Measurements from ENCODE around the gene EDN3. TPM values are rescaled to one million over a fixed set of nuclear protein-coding genes. Genes with fewer than 3 reads are reported as not detected.

EDN3 gene
- total and polyA plus RNA-seq, 2 of the 8 experiments (the other 6 are each of a cell fraction or from before 2014, with no cell fraction given): 0.17 to 0.38 TPM

DNA sequence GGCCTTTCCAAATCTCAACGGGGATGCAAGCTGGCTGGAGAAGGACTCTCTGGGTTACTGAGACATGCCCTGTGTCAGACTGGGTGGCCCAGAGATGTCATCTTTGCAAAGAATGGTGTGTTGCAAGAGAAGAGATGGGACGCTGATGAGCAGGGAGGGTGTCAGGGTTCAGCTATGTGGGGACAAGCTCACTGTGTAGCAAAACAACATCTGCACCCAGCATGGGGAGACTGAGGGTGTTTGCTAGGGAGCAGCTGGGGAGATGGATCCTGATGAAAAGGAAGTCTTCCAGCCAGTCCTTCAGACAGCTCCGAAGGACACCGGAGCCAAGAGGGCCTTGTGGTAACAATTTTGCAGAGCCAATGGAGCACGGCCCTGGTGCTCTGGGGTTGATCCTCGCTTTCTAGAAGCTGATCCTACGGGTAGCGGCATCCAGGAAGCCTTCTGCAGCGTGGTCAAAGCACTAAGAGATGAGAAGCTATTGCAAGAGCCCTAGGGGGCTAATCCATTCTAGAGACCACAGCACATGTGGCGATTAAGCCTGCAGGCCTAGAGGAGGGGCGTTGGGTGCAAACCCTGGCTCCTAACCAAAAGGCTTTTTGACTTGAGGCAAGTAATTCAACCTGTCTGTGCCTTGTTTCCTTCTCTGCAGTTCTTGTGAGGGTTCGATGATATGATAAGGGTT, 39.9 kb downstream of the EDN3 start:
- H3K4me1 ChIP-seq (replicated peaks in 1 of 4; ENCODE audit: control insufficient read depth in 3 of 4, insufficient read depth in 4 of 4, low read length in 3 of 4): no peaks in the 10 kb centered on the region
- H3K27me3 ChIP-seq (replicated peaks in 1 of 4; ENCODE audit: control insufficient read depth in 3 of 4, extremely low read depth in 1 of 4, insufficient read depth in 3 of 4, low read length in 3 of 4): no peaks in the 10 kb centered on the region; a peak in 1 of 7 replicates
- no peak overlapping the region for H3K18ac ChIP-seq (ENCODE audit: extremely low read depth, low read length)
- no peak overlapping the region for H3K27ac ChIP-seq (ENCODE audit: low read depth, low read length)
- H3K79me2 ChIP-seq (ENCODE audit: control insufficient read depth in 1 of 2, insufficient read depth in 2 of 2, low read length in 2 of 2): no peaks in the 10 kb centered on the region
- no peak overlapping the region for H3K23ac ChIP-seq (ENCODE audit: insufficient read length)
- H4K8ac ChIP-seq (ENCODE audit: extremely low read depth, insufficient read depth, low read length): no peak overlapping the region
- no peak overlapping the region for H2AFZ ChIP-seq (ENCODE audit: low read length)
- no peaks in the 10 kb centered on the region for H3K36me3 ChIP-seq (ENCODE audit: control insufficient read depth in 2 of 4, insufficient read depth in 4 of 4, low read length in 3 of 4)
- H3K23me2 ChIP-seq (ENCODE audit: low read depth, low read length): peaks cover 7% of the 10 kb centered on the region; the same call in 1 of the 2 replicates
- H2BK120ac ChIP-seq (replicated peaks; ENCODE audit: low read depth, low read length): no peak overlapping the region
- WGBS, 2 experiments (ENCODE audit: extremely low coverage in 1 of 2, insufficient coverage in 1 of 2, insufficient read length in 1 of 2, insufficient replicate concordance in 2 of 2, low coverage in 1 of 2, low lambda C conversion rate in 2 of 2, missing lambda C conversion rate in 1 of 2): 93% methylated on average over 12 of the region's 12 CpGs; no CpG with 5 or more reads in 1 of the 2 experiments
- H2BK5ac ChIP-seq (ENCODE audit: low read depth, low read length): no peak overlapping the region
- H3K79me1 ChIP-seq (ENCODE audit: low read depth, low read length): no peaks in the 10 kb centered on the region
- H3K56ac ChIP-seq (replicated peaks; ENCODE audit: insufficient read length, low read depth, low read length): no peak overlapping the region
- H2BK15ac ChIP-seq (ENCODE audit: low read length): no peak overlapping the region
- H3K4me2 ChIP-seq (ENCODE audit: insufficient read depth in 1 of 2, low read depth in 2 of 2, low read length in 2 of 2): no peak overlapping the region
- H3K9ac ChIP-seq (replicated peaks in 1 of 4; ENCODE audit: extremely low read depth in 1 of 4, low read depth in 3 of 4, low read length in 3 of 4): no peak overlapping the region
- no peak overlapping the region for H3K4me3 ChIP-seq (ENCODE audit: extremely low read depth in 1 of 4, insufficient read depth in 2 of 4, low read depth in 3 of 4, low read length in 4 of 4)
- ChIA-PET POLR2A (ENCODE audit: partially characterized antibody) (no interaction called here), CTCF (ENCODE audit: partially characterized antibody) (no interaction called here)
- no peak overlapping the region for H2BK12ac ChIP-seq (ENCODE audit: low read depth, low read length)
- H2BK20ac ChIP-seq (ENCODE audit: low read length): no peak overlapping the region
- no peak overlapping the region for H2AK5ac ChIP-seq (ENCODE audit: low read depth, low read length)
- DNase-seq (ENCODE audit: low read depth in 1 of 2, low spot score in 2 of 2) (no peak), FAIRE-seq (no peak)
- H4K5ac ChIP-seq (ENCODE audit: insufficient read length, low read depth, low read length): no peak overlapping the region
- no peak overlapping the region for H4K91ac ChIP-seq (replicated peaks; ENCODE audit: insufficient read length, low read length)
- H4K20me1 ChIP-seq (replicated peaks in 1 of 2; ENCODE audit: control insufficient read depth in 1 of 2, insufficient read depth in 2 of 2, low read length in 2 of 2): peaks cover 0 to 2% of the 10 kb centered on the region in 2 experiments
- no peak overlapping the region for H3K4ac ChIP-seq (replicated peaks; ENCODE audit: insufficient read length, low read depth, low read length)
- no peak overlapping the region for H3K14ac ChIP-seq (ENCODE audit: insufficient read length)
- H3K9me3 ChIP-seq (ENCODE audit: insufficient read depth in 2 of 2, low read depth in 1 of 2, low read length in 1 of 2): peaks cover 4% of the 10 kb centered on the region in 2 experiments; a peak in 2 of 4 replicates
- TF ChIP-seq SP1 (IDR thresholded peaks at IDR 0.05; ENCODE audit: low read depth, low read length): no peak
- TF ChIP-seq TBP (IDR thresholded peaks at IDR 0.05; ENCODE audit: low read depth, low read length): no peak
- no peak for TF ChIP-seq BACH1 (IDR thresholded peaks at IDR 0.05; ENCODE audit: low read length)
- TF ChIP-seq TAF7 (optimal IDR thresholded peaks at IDR 0.05; ENCODE audit: borderline replicate concordance, low read depth, low read length): no peak
- no peak for TF ChIP-seq GTF2F1 (IDR thresholded peaks at IDR 0.05; ENCODE audit: borderline replicate concordance, low read depth, low read length)
- no peak for TF ChIP-seq KDM4A (IDR thresholded peaks at IDR 0.05; ENCODE audit: low read depth, low read length, severe bottlenecking)
- no peak for TF ChIP-seq KDM1A (IDR thresholded peaks at IDR 0.05; ENCODE audit: borderline replicate concordance, low read length)
- no peak for TF ChIP-seq SIX5 (IDR thresholded peaks at IDR 0.05; ENCODE audit: low read depth, low read length)
- no peak for TF ChIP-seq KDM5A (IDR thresholded peaks at IDR 0.05; ENCODE audit: low read length)
- no peak for TF ChIP-seq NRF1 (IDR thresholded peaks at IDR 0.05; ENCODE audit: low read depth, low read length)
- TF ChIP-seq RNF2 (IDR thresholded peaks at IDR 0.05; ENCODE audit: borderline replicate concordance, low read depth, low read length, missing control alignments, poor library complexity, severe bottlenecking): no peak
- no peak for TF ChIP-seq JUND (IDR thresholded peaks at IDR 0.05; ENCODE audit: low read length)
- TF ChIP-seq ATF3 (IDR thresholded peaks at IDR 0.05; ENCODE audit: insufficient read depth, low read depth, low read length): no peak
